Transverse colon (tissue), 4 donors: Measurements from ENCODE around the gene FBXO21. TPM values are rescaled to one million over a fixed set of nuclear protein-coding genes. Genes with fewer than 3 reads are reported as not detected.

ENCODE experiments used
- DNase-seq: peaks from one replicate; pipeline ENCODE4 v3.0.0-alpha.2; 2019
- H3K27ac ChIP-seq, 4 donors: fragments of 200-600 bp; sonication (generic); 2 replicates each; pipeline ENCODE4 v1.5.1; 2016 to 2018; ENCODE audit warnings: inconsistent platforms in 4 of 4
- H3K27me3 ChIP-seq: fragments of 200-600 bp; sonication (generic); 2 replicates; pipeline ENCODE4 v1.5.1; 2017; ENCODE audit warnings: inconsistent platforms
- H3K36me3 ChIP-seq, 4 donors: fragments of 200-600 bp; sonication (generic); 2 replicates each; pipeline ENCODE4 v1.5.1; 2017 to 2019; ENCODE audit warnings: inconsistent platforms in 4 of 4
- H3K4me1 ChIP-seq, 4 donors: fragments of 200-600 bp; sonication (generic); 2 replicates each; pipeline ENCODE4 v1.5.1; 2017 to 2020; ENCODE audit warnings: inconsistent platforms in 4 of 4
- H3K4me3 ChIP-seq, 4 donors: fragments of 200-600 bp; sonication (generic); 1 replicate in 1 of 4; 2 replicates in 3 of 4; pipeline versions ENCODE4 v1.5.1 to v1.6.1; 2017 to 2019; ENCODE audit warnings: inconsistent platforms in 4 of 4
- H3K9me3 ChIP-seq, 2 donors: fragments of 200-600 bp; sonication (generic); 2 replicates each; pipeline ENCODE4 v1.5.1; 2017 to 2019; ENCODE audit warnings: inconsistent platforms in 2 of 2
- CTCF ChIP-seq, 5 experiments: fragments of 200-600 bp in 3 of 5; fragments of 450-650 bp in 2 of 5; sonication (generic) in 3 of 5; IDR thresholded peaks; 1 replicate in 2 of 5; 2 replicates in 3 of 5; pipeline ENCODE4 v1.5.1; 2016 to 2017; ENCODE audit warnings: antibody characterized with exemption in 5 of 5, inconsistent platforms in 3 of 5, mild to moderate bottlenecking in 2 of 5, moderate library complexity in 1 of 5
- EP300 ChIP-seq: sonication (generic); formaldehyde crosslinking; IDR thresholded peaks from one replicate; pipeline ENCODE4 v1.6.1; 2017; ENCODE audit warnings: antibody characterized with exemption, low read depth
- POLR2A ChIP-seq: fragments of 450-650 bp; IDR thresholded peaks from one replicate; pipeline ENCODE4 v1.6.1; 2016; ENCODE audit warnings: antibody characterized with exemption, mild to moderate bottlenecking, moderate library complexity
- POLR2AphosphoS5 ChIP-seq, 3 donors: sonication (generic); formaldehyde crosslinking; IDR thresholded peaks; one replicate each; pipeline ENCODE4 v1.6.1; 2016; ENCODE audit warnings: antibody characterized with exemption in 3 of 3
- WGBS, 2 donors: methylation state at CpG; one replicate each; pipeline ENCODE4 v1.1.5; 2018; ENCODE audit warnings: low coverage in 1 of 2; 5-methylcytosine and 5-hydroxymethylcytosine counted together
- in situ Hi-C, 4 donors: fragments of 200-750 bp; cut with MboI; loops; one replicate each; pipeline versions ENCODE4 v1.15.0 to v1.15.1; 2017; ENCODE audit warnings: low sequenced_read_pairs in 3 of 4, low pct_ligation_motif_present in 1 of 4, low pct_unique_long_range_greater_than_20kb in 1 of 4
- intact Hi-C: fragments of 100-400 bp; cut with DNase I; formaldehyde crosslinking; loops from one replicate; pipeline ENCODE4 v1.15.1; 2023; ENCODE audit warnings: low total_unique reads
- total RNA-seq, 4 donors: library from RNA; depleted of rRNA; stranded (reverse); fragments of >200 nt; gene quantifications; one replicate each; pipeline ENCODE4 v1.1.0, GENCODE V29; 2016

Gene FBXO21
- total RNA-seq, 4 donors from 2014 or later: 31.6 to 56.9 (median 36.8) TPM

DNA sequence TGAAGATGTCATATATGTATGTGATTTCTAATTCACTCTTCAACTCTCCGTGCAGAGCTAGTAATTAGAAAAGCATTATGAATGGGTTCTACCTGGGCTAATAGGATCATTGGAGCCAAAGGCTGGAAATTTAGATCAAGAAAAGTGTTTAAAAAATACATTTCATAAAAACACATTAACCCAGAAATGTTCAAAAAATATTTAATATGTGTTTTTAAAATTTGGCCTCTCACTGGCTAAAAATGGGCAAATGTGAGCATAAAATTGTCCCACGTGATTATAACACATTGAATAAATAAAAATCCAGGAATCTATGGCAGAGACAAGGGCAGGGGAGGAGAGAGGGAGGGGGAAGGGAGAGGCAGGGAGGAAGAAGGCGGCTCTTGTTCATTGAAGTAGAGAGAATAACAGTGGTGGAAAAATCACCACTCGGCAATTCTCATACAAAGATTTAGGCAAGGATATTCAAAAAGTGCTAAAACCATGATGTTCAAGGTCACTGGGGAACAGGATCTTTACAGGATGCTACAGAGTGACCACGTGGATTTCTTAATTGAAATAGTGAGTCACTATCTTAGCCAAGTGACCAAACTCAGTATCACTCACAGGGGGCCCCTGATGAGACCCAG, 38.8 kb downstream of the FBXO21 start:
- H3K36me3 ChIP-seq: peaks cover 0 to 20% (median 10%) of the 10 kb centered on the region in 4 donors
- no peaks in the 10 kb centered on the region for H3K9me3 ChIP-seq
- intact Hi-C loops (loop anchor here (10.0 kb wide), 1 partner anchor 127 kb away; no protein-coding TSS in a partner anchor), in situ Hi-C loops (no loop called here)
- WGBS, 2 donors: 75 to 88% methylated on average over 4 to 5 of the region's 5 CpGs
- TF ChIP-seq CTCF (IDR thresholded peaks at IDR 0.05): no peak
- no peak for TF ChIP-seq EP300
- no peak for TF ChIP-seq POLR2A
- TF ChIP-seq POLR2AphosphoS5 (IDR thresholded peaks at IDR 0.05): no peak
- no peak for DNase-seq
- H3K27me3 ChIP-seq: no peaks in the 10 kb centered on the region
- H3K27ac ChIP-seq: no peak overlapping the region
- H3K4me3 ChIP-seq: no peak overlapping the region
- no peaks in the 10 kb centered on the region for H3K4me1 ChIP-seq

GRCh38 chr12:117149431-117149830, 40.8 kb downstream of the FBXO21 start:
- in situ Hi-C loops (no loop called here), intact Hi-C loops (no loop called here)
- DNase-seq: no peak
- Histone ChIP-seq H3K9me3 (no peaks in the 10 kb centered on the region), H3K27ac (no peak overlapping the region), H3K4me1 (no peaks in the 10 kb centered on the region), H3K4me3 (no peak overlapping the region), H3K36me3 (peaks cover 0 to 15% (median 7%) of the 10 kb centered on the region in 4 donors), H3K27me3 (no peaks in the 10 kb centered on the region)
- WGBS, 2 donors: 91 to 100% methylated on average over 1 to 7 of the region's 7 CpGs
- TF ChIP-seq POLR2AphosphoS5 (IDR thresholded peaks at IDR 0.05) (no peak), POLR2A (no peak), EP300 (no peak), CTCF (IDR thresholded peaks at IDR 0.05) (no peak)

DNA sequence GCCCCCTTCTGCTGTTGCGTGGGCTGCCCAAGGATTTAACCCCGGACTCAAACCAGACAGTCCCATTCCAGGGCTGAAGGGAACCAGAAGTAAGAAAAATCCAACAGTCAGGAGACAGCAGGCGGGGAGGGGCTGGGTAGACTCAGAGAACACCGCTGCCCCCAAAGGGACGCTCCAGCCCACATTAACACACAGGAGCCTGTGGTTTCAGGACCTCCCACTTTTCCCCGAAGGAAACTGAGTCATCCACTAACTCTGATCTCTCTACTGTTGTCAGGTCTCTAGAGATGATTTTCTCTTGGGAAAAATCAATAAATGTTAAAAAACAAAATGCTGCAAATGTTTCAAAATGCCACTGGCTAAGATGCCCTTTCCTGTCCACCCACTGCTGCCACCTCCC, 41.6 kb downstream of the FBXO21 start:
- DNase-seq: no peak
- TF ChIP-seq POLR2A (no peak), POLR2AphosphoS5 (IDR thresholded peaks at IDR 0.05) (no peak), CTCF (IDR thresholded peaks at IDR 0.05) (no peak), EP300 (no peak)
- H3K27me3 ChIP-seq: no peaks in the 10 kb centered on the region
- 80 to 82% methylated on average over 5 to 6 of the region's 6 CpGs for WGBS, 2 donors
- intact Hi-C loops: no loop called here
- peaks cover 0 to 13% (median 5%) of the 10 kb centered on the region in 4 donors for H3K36me3 ChIP-seq
- in situ Hi-C loops: no loop called here
- no peak overlapping the region for H3K4me3 ChIP-seq
- H3K27ac ChIP-seq: no peak overlapping the region
- H3K4me1 ChIP-seq: no peaks in the 10 kb centered on the region
- H3K9me3 ChIP-seq: no peaks in the 10 kb centered on the region

DNA sequence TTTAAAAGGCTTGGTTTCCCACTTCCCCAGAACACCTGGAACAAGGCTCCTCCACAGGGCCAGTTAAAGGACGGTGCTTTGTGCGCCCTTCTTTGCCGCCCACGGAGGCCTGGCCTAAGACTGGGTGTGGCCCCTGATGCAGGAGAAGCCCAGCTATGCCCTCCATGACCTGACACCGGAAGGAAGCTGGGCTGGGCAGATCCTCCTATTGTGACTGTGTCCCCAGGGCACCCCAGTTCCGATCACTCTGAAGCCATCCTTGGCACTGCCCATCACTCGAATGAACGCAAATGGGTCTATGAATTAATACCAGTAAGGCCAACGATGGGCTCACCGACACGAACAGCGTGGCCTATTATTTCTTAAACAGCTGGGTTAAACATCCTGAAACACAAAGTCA, 42.6 kb downstream of the FBXO21 start:
- Histone ChIP-seq H3K4me3 (no peak overlapping the region), H3K36me3 (peaks cover 0 to 13% (median 2%) of the 10 kb centered on the region in 4 donors), H3K27ac (no peak overlapping the region), H3K4me1 (no peaks in the 10 kb centered on the region), H3K27me3 (no peaks in the 10 kb centered on the region), H3K9me3 (no peaks in the 10 kb centered on the region)
- in situ Hi-C loops (no loop called here), intact Hi-C loops (no loop called here)
- TF ChIP-seq EP300 (no peak), CTCF (IDR thresholded peaks at IDR 0.05) (no peak), POLR2A (no peak), POLR2AphosphoS5 (IDR thresholded peaks at IDR 0.05) (no peak)
- 96% methylated on average over 12 of the region's 12 CpGs; no CpG with 5 or more reads in 1 of the 2 donors for WGBS, 2 donors
- no peak for DNase-seq
